Left lung (tissue), 10 donors: ENCODE results near the gene ACSBG1. TPM values are rescaled to one million over a fixed set of nuclear protein-coding genes. Genes with fewer than 3 reads are reported as not detected.
A peak's percentile ranks its signal among the peaks of the same experiment; 100 is the strongest.

Source experiments
- ATAC-seq: fragments of 200-7000 bp; cut with Tn5 transposase; one replicate; pipeline ENCODE4 v1.9.1; 2020; ENCODE audit warnings: moderate library complexity
- DNase-seq, 4 donors: peaks; one replicate each; pipeline ENCODE4 v3.0.0-alpha.2; 2013 to 2020
- H3K27ac ChIP-seq, 2 donors: fragments of 200-600 bp; sonication (generic) in 1 of 2; one replicate each; pipeline versions ENCODE4 v1.5.0 to v1.8.0; 2020 to 2021
- H3K27me3 ChIP-seq, 2 donors: fragments of 200-600 bp; sonication (generic) in 1 of 2; one replicate each; pipeline versions ENCODE4 v1.5.0 to v1.8.0; 2020 to 2021
- H3K36me3 ChIP-seq, 2 donors: fragments of 200-600 bp; sonication (generic) in 1 of 2; one replicate each; pipeline versions ENCODE4 v1.5.0 to v1.8.0; 2020 to 2021
- H3K4me1 ChIP-seq, 2 donors: fragments of 200-600 bp; one replicate each; pipeline ENCODE4 v1.8.0; 2021
- H3K4me3 ChIP-seq, 2 donors: fragments of 200-600 bp; sonication (generic) in 1 of 2; one replicate each; pipeline versions ENCODE4 v1.5.0 to v1.8.0; 2020 to 2021; ENCODE audit warnings: mild to moderate bottlenecking in 1 of 2
- H3K9me3 ChIP-seq, 2 donors: fragments of 200-600 bp; sonication (generic) in 1 of 2; one replicate each; pipeline versions ENCODE4 v1.5.0 to v1.8.0; 2020 to 2021
- CTCF ChIP-seq, 2 donors: fragments of 200-600 bp; sonication (generic) in 1 of 2; IDR thresholded peaks; one replicate each; pipeline versions ENCODE4 v1.5.0 to v1.8.0; 2021; ENCODE audit warnings: antibody characterized with exemption in 2 of 2
- intact Hi-C, 2 donors: fragments of 100-400 bp; cut with DNase I; formaldehyde crosslinking; loops; one replicate each; pipeline versions ENCODE4 v1.11.2 to v1.14.2; 2022
- polyA plus RNA-seq, 6 donors: library from polyadenylated mRNA; unstranded; fragments of 120-200 nt; gene quantifications; one replicate each; pipeline ENCODE4 v1.2.1, GENCODE V29; 2013; ENCODE audit not compliant: insufficient read length in 6 of 6
- total RNA-seq, 2 donors: library from RNA; stranded (reverse); fragmentation: NEBNext Ultra II Directional; extraction: Animal tissue kit (Norgen Biotek cat#: 25700); gene quantifications; one replicate each; pipeline ENCODE4 v1.2.1, GENCODE V29; 2021
- donor health status: DM: no; HTN: yes; CAD: no.
- donor health status: DM: no; HTN: no; CAD: no.

The ACSBG1 gene
- total and polyA plus RNA-seq, 8 donors = 0.42 to 1.9 (median 0.79) TPM; not detected in 1

GRCh38 chr15:78244893-78245292 lies 10.5 kb upstream of the ACSBG1 start:
- no peaks in the 10 kb centered on the region for H3K36me3 ChIP-seq
- TF ChIP-seq CTCF (IDR thresholded peaks at IDR 0.05) = no peak
- H3K27me3 ChIP-seq = peaks cover 0 to 4% of the 10 kb centered on the region in 2 donors
- no peaks in the 10 kb centered on the region for H3K9me3 ChIP-seq
- no peak for DNase-seq
- no peak overlapping the region for H3K4me3 ChIP-seq
- intact Hi-C loops = loop anchor here in 1 of 2 donors (5.0 kb wide), 1 partner anchor 133 kb away; no protein-coding TSS in a partner anchor
- peaks cover 0 to 6% of the 10 kb centered on the region in 2 donors for H3K4me1 ChIP-seq
- no peak overlapping the region for H3K27ac ChIP-seq
- ATAC-seq = no peak

DNA sequence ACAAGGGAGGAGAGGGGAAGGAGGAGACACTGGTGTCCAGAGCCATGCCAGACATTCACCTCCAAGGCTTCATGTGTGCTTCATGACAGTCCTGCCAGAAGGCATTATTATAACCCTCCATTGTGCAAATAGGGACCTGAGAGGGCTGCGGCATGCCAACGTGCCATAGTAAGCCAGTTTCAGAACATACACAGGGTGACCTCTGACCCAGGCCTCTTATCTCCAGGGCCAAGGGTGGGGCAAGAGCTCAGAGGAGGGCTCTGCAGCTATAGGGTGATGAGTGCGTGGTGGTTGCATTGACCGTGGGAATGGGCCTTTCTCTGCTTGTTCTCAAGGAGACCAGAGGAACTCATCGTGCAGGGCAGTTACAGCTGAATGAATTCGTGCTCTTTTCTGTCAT lies 9.7 kb upstream of the ACSBG1 start:
- intact Hi-C loops = loop anchor here in 1 of 2 donors (5.0 kb wide), 1 partner anchor 132 kb away; no protein-coding TSS in a partner anchor
- Histone ChIP-seq H3K4me1 (peaks cover 0 to 6% of the 10 kb centered on the region in 2 donors), H3K27ac (no peak overlapping the region), H3K9me3 (no peaks in the 10 kb centered on the region), H3K27me3 (peaks cover 0 to 4% of the 10 kb centered on the region in 2 donors), H3K4me3 (no peak overlapping the region), H3K36me3 (no peaks in the 10 kb centered on the region)
- no peak for TF ChIP-seq CTCF (IDR thresholded peaks at IDR 0.05)
- DNase-seq (no peak), ATAC-seq (no peak)

GRCh38 chr15:78243491-78243941 lies 9.2 kb upstream of the ACSBG1 start:
- no peaks in the 10 kb centered on the region for H3K36me3 ChIP-seq
- H3K27ac ChIP-seq = no peak overlapping the region
- H3K9me3 ChIP-seq = no peaks in the 10 kb centered on the region
- H3K27me3 ChIP-seq = peaks cover 0 to 4% of the 10 kb centered on the region in 2 donors
- no peak overlapping the region for H3K4me3 ChIP-seq
- DNase-seq (peak in 1 of 4 donors; percentile 51), ATAC-seq (peak; percentile 23)
- TF ChIP-seq CTCF (IDR thresholded peaks at IDR 0.05) = no peak
- peaks cover 0 to 6% of the 10 kb centered on the region in 2 donors for H3K4me1 ChIP-seq
- intact Hi-C loops = loop anchor here in 1 of 2 donors (5.0 kb wide), 1 partner anchor 131 kb away; no protein-coding TSS in a partner anchor

- TF ChIP-seq CTCF (IDR thresholded peaks at IDR 0.05) = no peak
- H3K9me3 ChIP-seq = no peaks in the 10 kb centered on the region
- no peak for DNase-seq
- H3K36me3 ChIP-seq = no peaks in the 10 kb centered on the region
- H3K4me3 ChIP-seq = no peak overlapping the region
- intact Hi-C loops = loop anchor here in 1 of 2 donors (5.0 kb wide), 1 partner anchor 131 kb away; no protein-coding TSS in a partner anchor
- peaks cover 0 to 6% of the 10 kb centered on the region in 2 donors for H3K4me1 ChIP-seq
- no peak for ATAC-seq
- H3K27ac ChIP-seq = no peak overlapping the region
- peaks cover 0 to 4% of the 10 kb centered on the region in 2 donors for H3K27me3 ChIP-seq
Observed at GRCh38 chr15:78243058-78243457, 8.7 kb upstream of the ACSBG1 start.

DNA sequence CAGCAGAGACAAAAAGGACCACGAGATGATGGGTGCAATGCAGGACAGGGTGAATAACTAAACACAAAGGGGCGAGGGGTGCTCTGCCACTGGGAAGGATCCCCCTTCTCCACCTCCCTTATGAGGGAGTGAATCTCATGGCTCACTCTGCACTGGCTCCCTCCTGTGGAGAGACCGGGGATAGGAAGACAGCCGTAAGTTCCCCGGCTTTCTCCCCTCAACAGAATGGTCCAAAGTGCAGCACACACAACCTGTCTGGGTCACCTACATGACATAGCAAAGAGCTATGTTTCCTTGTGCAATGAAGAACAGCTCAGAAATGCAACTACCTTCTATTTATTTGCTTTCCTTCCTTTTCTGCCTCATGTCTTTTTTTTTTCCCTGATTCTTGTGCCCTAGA lies 7.8 kb upstream of the ACSBG1 start:
- no peak for DNase-seq
- peaks cover 0 to 6% of the 10 kb centered on the region in 2 donors for H3K4me1 ChIP-seq
- no peak overlapping the region for H3K27ac ChIP-seq
- H3K27me3 ChIP-seq = peaks cover 0 to 4% of the 10 kb centered on the region in 2 donors
- no peak for ATAC-seq
- intact Hi-C loops = loop anchor here in 1 of 2 donors (5.0 kb wide), 1 partner anchor 130 kb away; no protein-coding TSS in a partner anchor
- peak in 1 of 2 donors; percentile 40 for TF ChIP-seq CTCF (IDR thresholded peaks at IDR 0.05)
- no peak overlapping the region for H3K4me3 ChIP-seq
- H3K36me3 ChIP-seq = no peaks in the 10 kb centered on the region
- H3K9me3 ChIP-seq = no peaks in the 10 kb centered on the region
